Measurements from ENCODE around the gene CTNNBL1.

Gene CTNNBL1

GRCh38 chr20:37762716-37763485, 69.1 kb downstream of the CTNNBL1 start:
- no peak for DNase-seq (ENCODE audit: low read depth, low spot score)
- H3K4me3 ChIP-seq (ENCODE audit: low read length), result no peak overlapping the region

- no peak overlapping the region for H3K4me3 ChIP-seq (ENCODE audit: low read length)
- no peak for DNase-seq (ENCODE audit: low read depth, low spot score)
These were observed 70.6 kb downstream of the CTNNBL1 start for GRCh38 chr20:37764333-37764935.

GRCh38 chr20:37770908-37771307, 77.1 kb downstream of the CTNNBL1 start:
- no peak overlapping the region for H3K4me3 ChIP-seq (ENCODE audit: low read length)

GRCh38 chr20:37773291-37773826, 79.5 kb downstream of the CTNNBL1 start:
- H3K4me3 ChIP-seq (ENCODE audit: low read length), result no peak overlapping the region
- no peak for DNase-seq (ENCODE audit: low read depth, low spot score)

More at GRCh38 chr20:37770908-37771307, 77.1 kb downstream of the CTNNBL1 start:
- DNase-seq (ENCODE audit: low read depth, low spot score), result no peak

GRCh38 chr20:37774156-37774555, 80.3 kb downstream of the CTNNBL1 start:
- peak; percentile 19 for DNase-seq (ENCODE audit: low read depth, low spot score)
- no peak overlapping the region for H3K4me3 ChIP-seq (ENCODE audit: low read length)

- no peak for DNase-seq (ENCODE audit: low read depth, low spot score)
- H3K4me3 ChIP-seq (ENCODE audit: low read length), result no peak overlapping the region
These were observed 81.4 kb downstream of the CTNNBL1 start for GRCh38 chr20:37775200-37775599.

GRCh38 chr20:37776049-37776448, 82.2 kb downstream of the CTNNBL1 start:
- no peak for DNase-seq (ENCODE audit: low read depth, low spot score)
- H3K4me3 ChIP-seq (ENCODE audit: low read length), result no peak overlapping the region

GRCh38 chr20:37776526-37776925, 82.7 kb downstream of the CTNNBL1 start:
- no peak for DNase-seq (ENCODE audit: low read depth, low spot score)
- H3K4me3 ChIP-seq (ENCODE audit: low read length), result no peak overlapping the region

GRCh38 chr20:37777012-37777950, 83.5 kb downstream of the CTNNBL1 start:
- DNase-seq (ENCODE audit: low read depth, low spot score), result no peak
- H3K4me3 ChIP-seq (ENCODE audit: low read length), result no peak overlapping the region

GRCh38 chr20:37777988-37778659, 84.3 kb downstream of the CTNNBL1 start:
- H3K4me3 ChIP-seq (ENCODE audit: low read length), result no peak overlapping the region
- no peak for DNase-seq (ENCODE audit: low read depth, low spot score)

GRCh38 chr20:37781626-37782025, 87.8 kb downstream of the CTNNBL1 start:
- no peak for DNase-seq (ENCODE audit: low read depth, low spot score)

GRCh38 chr20:37786043-37786442, 92.2 kb downstream of the CTNNBL1 start:
- H3K4me3 ChIP-seq (ENCODE audit: low read length), result no peak overlapping the region
- DNase-seq (ENCODE audit: low read depth, low spot score), result no peak

More at GRCh38 chr20:37781626-37782025, 87.8 kb downstream of the CTNNBL1 start:
- H3K4me3 ChIP-seq (ENCODE audit: low read length), result no peak overlapping the region

- H3K4me3 ChIP-seq (ENCODE audit: low read length), result no peak overlapping the region
- peak; percentile 68 for DNase-seq (ENCODE audit: low read depth, low spot score)
These were observed 95.6 kb downstream of the CTNNBL1 start for GRCh38 chr20:37789408-37789807.

- H3K4me3 ChIP-seq (ENCODE audit: low read length), result no peak overlapping the region
- no peak for DNase-seq (ENCODE audit: low read depth, low spot score)
These were observed 97.1 kb downstream of the CTNNBL1 start for GRCh38 chr20:37790900-37791299.

- DNase-seq (ENCODE audit: low read depth, low spot score), result no peak
- no peak overlapping the region for H3K4me3 ChIP-seq (ENCODE audit: low read length)
These were observed 102.3 kb downstream of the CTNNBL1 start for GRCh38 chr20:37796121-37796520.

- no peak for DNase-seq (ENCODE audit: low read depth, low spot score)
- H3K4me3 ChIP-seq (ENCODE audit: low read length), result no peak overlapping the region
These were observed 102.9 kb downstream of the CTNNBL1 start for GRCh38 chr20:37796733-37797132.

GRCh38 chr20:37797669-37798175, 103.9 kb downstream of the CTNNBL1 start:
- no peak for DNase-seq (ENCODE audit: low read depth, low spot score)
- no peak overlapping the region for H3K4me3 ChIP-seq (ENCODE audit: low read length)

GRCh38 chr20:37798312-37798711, 104.5 kb downstream of the CTNNBL1 start:
- DNase-seq (ENCODE audit: low read depth, low spot score), result no peak
- H3K4me3 ChIP-seq (ENCODE audit: low read length), result no peak overlapping the region

- no peak for DNase-seq (ENCODE audit: low read depth, low spot score)
These were observed 106.8 kb downstream of the CTNNBL1 start for GRCh38 chr20:37800618-37801017.

More at GRCh38 chr20:37800618-37801017, 106.8 kb downstream of the CTNNBL1 start:
- H3K4me3 ChIP-seq (ENCODE audit: low read length), result no peak overlapping the region
